HEK293T (cell line): ENCODE data around the gene UBR2.

ENCODE experiments used
- CTCF ChIA-PET: fragments of 350-600 bp; formaldehyde crosslinking; extraction: SDS; loops from one replicate; lab custom pipeline; 2021; ENCODE audit warnings: antibody characterized with exemption, inconsistent platforms; lab: Yijun Ruan, JAX
- POLR2A ChIA-PET: fragments of 350-600 bp; formaldehyde crosslinking; extraction: SDS; loops from one replicate; lab custom pipeline; 2020; ENCODE audit warnings: antibody characterized with exemption, inconsistent platforms; lab: Yijun Ruan, JAX
- DNase-seq: peaks from one replicate; pipeline ENCODE4 v3.0.0; 2012; ENCODE audit warnings: mixed read lengths; ENCODE audit errors: extremely low spot score
- ARNT ChIP-seq: fragments of 450-650 bp; IDR thresholded peaks from 2 replicates; pipeline ENCODE4 v1.6.1; 2017; ENCODE audit warnings: mild to moderate bottlenecking
- BHLHE40 ChIP-seq: fragments of 450-650 bp; IDR thresholded peaks from 2 replicates; pipeline ENCODE4 v1.6.1; 2016; ENCODE audit warnings: mild to moderate bottlenecking, moderate library complexity, borderline replicate concordance
- CTBP1 ChIP-seq: fragments of 450-650 bp; IDR thresholded peaks from 2 replicates; pipeline ENCODE4 v1.6.1; 2016; ENCODE audit warnings: borderline replicate concordance
- ELF4 ChIP-seq: fragments of 450-650 bp; IDR thresholded peaks from 2 replicates; pipeline ENCODE4 v1.6.1; 2017; ENCODE audit warnings: antibody characterized with exemption
- FOXA1 ChIP-seq: fragments of 450-650 bp; IDR thresholded peaks from 2 replicates; pipeline ENCODE4 v1.6.1; 2016; ENCODE audit warnings: mild to moderate bottlenecking
- FOXK2 ChIP-seq: fragments of 450-650 bp; IDR thresholded peaks from 2 replicates; pipeline ENCODE4 v1.6.1; 2016; ENCODE audit warnings: mild to moderate bottlenecking
- FOXM1 ChIP-seq: fragments of 450-650 bp; IDR thresholded peaks from 2 replicates; pipeline ENCODE4 v1.6.1; 2017; ENCODE audit warnings: mild to moderate bottlenecking, borderline replicate concordance
- HDGF ChIP-seq: fragments of 450-650 bp; IDR thresholded peaks from 2 replicates; pipeline ENCODE4 v1.6.1; 2017; ENCODE audit warnings: antibody characterized with exemption, borderline replicate concordance
- L3MBTL2 ChIP-seq: fragments of 450-650 bp; conservative IDR thresholded peaks from 2 replicates; pipeline ENCODE4 v1.6.1; 2016; ENCODE audit warnings: mild to moderate bottlenecking
- LEF1 ChIP-seq: fragments of 450-650 bp; IDR thresholded peaks from 2 replicates; pipeline ENCODE4 v1.6.1; 2017; ENCODE audit warnings: mild to moderate bottlenecking, borderline replicate concordance
- NFRKB ChIP-seq: fragments of 450-650 bp; IDR thresholded peaks from 2 replicates; pipeline ENCODE4 v1.6.1; 2016; ENCODE audit warnings: mild to moderate bottlenecking, moderate library complexity
- PKNOX1 ChIP-seq: fragments of 450-650 bp; IDR thresholded peaks from 2 replicates; pipeline ENCODE4 v1.6.1; 2016
- SP1 ChIP-seq: fragments of 450-650 bp; IDR thresholded peaks from 2 replicates; pipeline ENCODE4 v1.6.1; 2017
- SUZ12 ChIP-seq: fragments of 450-650 bp; IDR thresholded peaks from 2 replicates; pipeline ENCODE4 v1.6.1; 2016; ENCODE audit warnings: mild to moderate bottlenecking
- TARDBP ChIP-seq: fragments of 450-650 bp; IDR thresholded peaks from 2 replicates; pipeline ENCODE4 v1.6.1; 2016
- ZNF384 ChIP-seq: fragments of 450-650 bp; IDR thresholded peaks from 2 replicates; pipeline ENCODE4 v1.6.1; 2016

Gene UBR2

DNA sequence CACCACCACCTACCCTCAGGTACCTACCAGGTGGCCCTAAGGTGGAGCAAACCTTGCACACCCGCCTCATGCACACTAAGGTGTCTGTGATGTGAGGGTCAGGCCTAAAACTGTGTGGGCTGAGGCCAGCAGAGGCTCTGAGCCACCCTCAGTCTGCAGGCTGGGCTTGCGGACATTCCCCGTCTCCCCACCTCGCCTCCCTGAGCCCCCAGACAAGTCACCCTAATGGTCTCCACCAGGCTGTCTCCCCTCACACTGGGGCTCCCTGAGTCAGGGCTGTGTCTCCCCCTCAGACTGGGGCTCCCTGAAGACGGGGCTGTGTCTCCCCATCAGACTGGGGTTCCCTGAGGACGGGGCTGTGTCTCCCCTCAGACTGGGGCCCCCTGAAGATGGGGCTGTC is 146.0 kb downstream of the UBR2 start:
- TF ChIP-seq CTBP1 (no peak), LEF1 (no peak), FOXM1 (no peak), BHLHE40 (no peak)
- ChIA-PET CTCF (no interaction called here), POLR2A (no interaction called here)
- DNase-seq: no peak

- ChIA-PET POLR2A (no interaction called here), CTCF (no interaction called here)
- no peak for DNase-seq
- TF ChIP-seq FOXM1 (no peak), FOXK2 (no peak)
Measured at GRCh38 chr6:42710316-42710715, 146.5 kb downstream of the UBR2 start.

DNA sequence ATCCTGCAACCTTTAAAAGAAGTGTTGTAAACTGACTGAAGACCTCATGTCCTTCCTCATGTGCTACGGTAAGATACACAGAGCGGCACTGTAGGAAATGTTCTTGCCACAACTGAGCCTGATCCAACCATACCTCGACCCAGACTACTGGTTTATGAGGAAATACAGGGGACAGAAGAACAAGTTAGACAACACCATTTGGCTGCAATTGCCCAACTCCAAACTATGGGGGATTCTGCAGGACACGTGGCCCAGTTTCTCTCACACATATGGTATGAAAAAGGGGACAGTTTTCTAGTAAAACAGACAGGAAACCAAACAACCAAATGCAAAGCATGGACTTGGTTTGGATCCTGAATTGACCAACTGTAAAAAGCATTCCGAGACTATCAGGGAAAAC is 148.1 kb downstream of the UBR2 start:
- TF ChIP-seq TARDBP (no peak), L3MBTL2 (no peak), BHLHE40 (no peak), PKNOX1 (no peak), FOXM1 (no peak), SP1 (no peak), SUZ12 (no peak), ELF4 (no peak), ZNF384 (no peak), ARNT (no peak), FOXA1 (no peak), HDGF (no peak), LEF1 (no peak), CTBP1 (no peak), NFRKB (no peak), FOXK2 (no peak)
- ChIA-PET CTCF (no interaction called here), POLR2A (no interaction called here)
- no peak for DNase-seq

DNA sequence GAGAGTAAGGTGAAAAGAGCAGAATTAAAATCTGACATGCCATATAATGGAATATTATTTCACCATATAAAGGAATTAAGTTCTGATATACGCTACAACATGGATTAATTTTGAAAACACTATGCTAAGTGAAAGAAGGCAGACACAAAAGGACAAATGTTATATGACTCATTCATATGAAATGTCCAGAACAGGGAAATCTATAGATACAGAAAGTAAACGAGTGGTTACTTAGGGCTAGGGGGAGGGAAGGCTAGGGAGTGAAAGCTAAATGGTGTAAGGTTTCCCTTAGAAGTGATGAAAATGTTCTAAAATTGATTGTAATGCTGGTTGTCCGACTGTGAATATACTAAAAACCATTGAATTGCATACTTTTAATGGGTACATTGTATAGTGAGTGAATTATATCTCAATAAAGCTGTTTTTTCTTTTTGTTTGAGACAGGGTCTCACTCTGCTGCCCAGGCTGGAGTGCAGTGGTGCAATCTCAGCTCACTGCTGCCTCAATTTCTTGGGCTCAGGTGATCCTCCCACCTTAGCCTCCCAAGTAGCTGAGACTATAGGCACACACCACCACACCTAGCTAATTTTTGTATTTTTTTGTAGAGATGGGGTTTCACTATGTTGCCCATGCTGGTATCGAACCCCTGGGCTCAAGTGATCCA is 150.4 kb downstream of the UBR2 start:
- ChIA-PET CTCF (interaction anchor here (0.7 kb wide), 1 partner anchor 16 kb away, joined by 3 read pairs; no protein-coding TSS in a partner anchor), POLR2A (interaction anchor here (0.6 to 0.9 kb wide), 2 partner anchors 38 to 265 kb away, joined by 3 to 4 read pairs; partner anchors contain the start of gene PEX6)
- DNase-seq: no peak
- TF ChIP-seq ARNT (no peak), SUZ12 (no peak), SP1 (no peak), LEF1 (no peak), ELF4 (no peak), FOXM1 (no peak), CTBP1 (no peak), ZNF384 (no peak), FOXA1 (no peak), BHLHE40 (no peak), L3MBTL2 (no peak), HDGF (no peak), PKNOX1 (no peak), TARDBP (no peak), FOXK2 (no peak), NFRKB (no peak)

GRCh38 chr6:42715871-42716270 is 152.0 kb downstream of the UBR2 start:
- ChIA-PET POLR2A (no interaction called here), CTCF (interaction anchor here (0.7 kb wide), 1 partner anchor 10 kb away, joined by 3 read pairs; no protein-coding TSS in a partner anchor)
- DNase-seq: no peak
- TF ChIP-seq FOXA1: no peak
- no peak for TF ChIP-seq FOXM1
- no peak for TF ChIP-seq SP1
- no peak for TF ChIP-seq ELF4
- TF ChIP-seq ZNF384: no peak
- no peak for TF ChIP-seq NFRKB
- TF ChIP-seq BHLHE40: no peak
- no peak for TF ChIP-seq SUZ12
- TF ChIP-seq TARDBP: no peak
- TF ChIP-seq HDGF: no peak
- no peak for TF ChIP-seq CTBP1
- no peak for TF ChIP-seq PKNOX1
- TF ChIP-seq L3MBTL2: no peak
- no peak for TF ChIP-seq FOXK2
- TF ChIP-seq LEF1: no peak
- TF ChIP-seq ARNT: no peak

DNA sequence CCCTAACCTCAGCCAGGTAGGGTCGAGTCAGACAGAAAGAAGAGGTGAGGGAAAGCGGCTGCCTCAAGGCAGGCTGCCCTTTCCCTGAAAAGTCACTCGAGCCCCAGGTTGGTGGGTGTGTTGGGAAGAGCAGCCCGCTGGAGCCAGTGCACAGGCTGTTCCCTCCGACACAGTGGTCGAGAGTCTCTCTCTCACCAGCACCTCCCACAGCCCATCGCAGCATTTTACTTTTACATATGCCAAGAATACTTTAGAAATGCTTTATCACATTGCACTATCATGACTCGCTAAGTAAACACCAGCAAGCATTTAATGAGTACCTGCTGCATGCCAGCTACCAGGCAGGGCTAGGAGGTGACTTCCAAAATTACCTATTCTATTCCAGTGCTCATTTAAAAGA is 156.9 kb downstream of the UBR2 start:
- ChIA-PET CTCF (no interaction called here), POLR2A (interaction anchor here (1.5 kb wide), 1 partner anchor 62 kb away, joined by 4 read pairs; the partner anchor contains the start of gene BICRAL)
- DNase-seq: no peak
- no peak for TF ChIP-seq L3MBTL2
- TF ChIP-seq FOXK2: no peak
- TF ChIP-seq BHLHE40: no peak
- TF ChIP-seq FOXM1: no peak
- no peak for TF ChIP-seq NFRKB
- TF ChIP-seq ELF4: no peak
- no peak for TF ChIP-seq ZNF384
- no peak for TF ChIP-seq HDGF
- no peak for TF ChIP-seq SP1
- TF ChIP-seq SUZ12: no peak
- no peak for TF ChIP-seq FOXA1
- TF ChIP-seq TARDBP: no peak
- no peak for TF ChIP-seq CTBP1
- no peak for TF ChIP-seq ARNT
- TF ChIP-seq LEF1: no peak
- no peak for TF ChIP-seq PKNOX1
